ENCODE measurements around the gene NKAIN2.

Gene NKAIN2

DNA sequence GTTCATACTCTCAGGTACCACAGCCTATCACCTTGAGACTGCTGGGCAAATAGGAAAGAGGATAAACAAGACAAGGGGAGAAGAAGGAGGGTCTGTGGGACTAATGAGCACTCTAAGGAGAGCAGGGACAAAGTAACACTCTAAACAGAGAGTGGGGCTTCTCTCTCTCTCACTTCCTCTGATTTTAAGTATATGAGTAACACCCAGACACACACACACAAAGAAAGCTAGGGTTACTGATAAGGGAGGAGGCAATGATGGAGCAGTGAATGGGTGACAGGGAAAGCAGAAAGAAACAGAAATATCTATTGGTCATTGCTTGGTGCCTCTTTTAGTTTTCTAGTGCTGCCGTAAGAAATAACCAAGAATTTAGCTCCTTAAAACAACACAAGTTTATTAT lies 1062.4 kb downstream of the NKAIN2 start:
- no peak overlapping the region for H3K4me3 ChIP-seq (ENCODE audit: low read depth, low read length)
- TF ChIP-seq, protein P1, sequence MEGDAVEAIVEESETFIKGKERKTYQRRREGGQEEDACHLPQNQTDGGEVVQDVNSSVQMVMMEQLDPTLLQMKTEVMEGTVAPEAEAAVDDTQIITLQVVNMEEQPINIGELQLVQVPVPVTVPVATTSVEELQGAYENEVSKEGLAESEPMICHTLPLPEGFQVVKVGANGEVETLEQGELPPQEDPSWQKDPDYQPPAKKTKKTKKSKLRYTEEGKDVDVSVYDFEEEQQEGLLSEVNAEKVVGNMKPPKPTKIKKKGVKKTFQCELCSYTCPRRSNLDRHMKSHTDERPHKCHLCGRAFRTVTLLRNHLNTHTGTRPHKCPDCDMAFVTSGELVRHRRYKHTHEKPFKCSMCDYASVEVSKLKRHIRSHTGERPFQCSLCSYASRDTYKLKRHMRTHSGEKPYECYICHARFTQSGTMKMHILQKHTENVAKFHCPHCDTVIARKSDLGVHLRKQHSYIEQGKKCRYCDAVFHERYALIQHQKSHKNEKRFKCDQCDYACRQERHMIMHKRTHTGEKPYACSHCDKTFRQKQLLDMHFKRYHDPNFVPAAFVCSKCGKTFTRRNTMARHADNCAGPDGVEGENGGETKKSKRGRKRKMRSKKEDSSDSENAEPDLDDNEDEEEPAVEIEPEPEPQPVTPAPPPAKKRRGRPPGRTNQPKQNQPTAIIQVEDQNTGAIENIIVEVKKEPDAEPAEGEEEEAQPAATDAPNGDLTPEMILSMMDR (IDR thresholded peaks at IDR 0.05; ENCODE audit: insufficient read depth, low read length, missing control alignments): no peak
- CTCF ChIA-PET: interaction anchor here (1.3 to 10.4 kb wide), 3 partner anchors 11 to 888 kb away, joined by 3 to 175 read pairs (median 3); no protein-coding TSS in a partner anchor
- POLR2A ChIA-PET: no interaction called here
- DNase-seq (ENCODE audit: low read depth, low spot score): no peak

DNA sequence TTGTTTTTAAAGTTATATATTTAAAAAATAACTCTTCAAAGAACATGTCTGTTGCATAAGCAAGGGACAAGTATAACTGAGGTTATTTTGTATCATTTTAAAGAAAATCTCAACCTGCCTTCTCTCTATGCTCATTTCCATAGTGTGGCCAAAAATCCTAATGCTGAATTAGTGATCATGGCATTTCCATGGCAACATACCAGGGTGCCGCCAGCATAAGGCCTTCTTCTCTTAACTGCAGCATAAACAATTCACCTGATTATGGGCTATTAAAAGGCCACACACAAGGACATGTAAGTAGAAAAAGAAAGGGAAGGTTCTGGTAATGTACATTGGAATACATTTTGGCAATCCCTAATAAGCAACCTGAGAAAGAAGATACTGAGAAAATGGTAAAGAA lies 1063.5 kb downstream of the NKAIN2 start:
- ChIA-PET CTCF (interaction anchor here (1.3 to 10.4 kb wide), 4 partner anchors 8 to 887 kb away, joined by 3 to 175 read pairs (median 3); no protein-coding TSS in a partner anchor), POLR2A (no interaction called here)
- H3K4me3 ChIP-seq (ENCODE audit: low read depth, low read length): no peak overlapping the region
- TF ChIP-seq, protein P1 (IDR thresholded peaks at IDR 0.05; ENCODE audit: insufficient read depth, low read length, missing control alignments): no peak
- DNase-seq (ENCODE audit: low read depth, low spot score): no peak

DNA sequence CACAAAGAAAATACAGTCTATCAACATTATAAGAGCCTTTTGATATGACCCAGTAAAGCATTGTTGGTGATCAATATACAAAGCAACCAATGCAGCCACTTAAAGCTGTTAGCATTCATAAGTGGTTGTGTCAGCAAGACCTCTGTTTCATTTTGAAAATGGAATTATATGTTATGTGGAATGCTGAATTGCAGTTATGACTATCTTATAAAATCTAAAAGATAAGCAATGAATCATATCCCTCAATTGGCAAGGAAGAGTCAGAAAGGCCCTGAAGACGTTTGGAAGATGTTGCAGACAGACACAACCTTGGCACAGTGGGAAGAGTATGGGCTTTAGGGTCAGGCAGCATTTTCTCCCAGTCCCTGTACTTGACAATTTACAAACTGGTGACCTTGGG lies 1064.8 kb downstream of the NKAIN2 start:
- no peak overlapping the region for H3K4me3 ChIP-seq (ENCODE audit: low read depth, low read length)
- ChIA-PET POLR2A (no interaction called here), CTCF (interaction anchor here (1.2 to 10.4 kb wide), 2 partner anchors 243 to 281 kb away, joined by 3 to 175 read pairs; no protein-coding TSS in a partner anchor)
- no peak for DNase-seq (ENCODE audit: low read depth, low spot score)
- TF ChIP-seq, protein P1 (IDR thresholded peaks at IDR 0.05; ENCODE audit: insufficient read depth, low read length, missing control alignments): no peak

DNA sequence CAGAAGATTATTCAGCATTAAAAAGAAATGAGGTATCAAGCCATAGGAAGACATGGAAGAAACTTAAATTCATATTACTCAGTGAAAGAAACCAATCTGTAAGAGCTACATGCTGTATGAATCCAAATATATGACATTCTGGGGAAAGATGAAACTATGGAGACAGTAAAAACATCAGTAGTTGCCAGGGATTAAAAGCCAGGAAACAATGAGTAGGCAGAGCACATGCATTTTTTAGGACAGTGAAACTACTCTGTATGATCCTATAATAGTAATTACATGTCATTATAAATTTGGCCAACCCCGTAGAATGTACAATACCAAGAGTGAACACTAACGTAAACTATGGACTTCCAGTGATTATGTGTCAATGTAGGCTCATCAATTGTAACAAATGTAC lies 1065.8 kb downstream of the NKAIN2 start:
- H3K4me3 ChIP-seq (ENCODE audit: low read depth, low read length): no peak overlapping the region
- ChIA-PET POLR2A (no interaction called here), CTCF (interaction anchor here (0.8 to 10.4 kb wide), 4 partner anchors 9 to 286 kb away, joined by 3 to 175 read pairs (median 3); no protein-coding TSS in a partner anchor)
- DNase-seq (ENCODE audit: low read depth, low spot score): no peak
- TF ChIP-seq, protein P1 (IDR thresholded peaks at IDR 0.05; ENCODE audit: insufficient read depth, low read length, missing control alignments): no peak

DNA sequence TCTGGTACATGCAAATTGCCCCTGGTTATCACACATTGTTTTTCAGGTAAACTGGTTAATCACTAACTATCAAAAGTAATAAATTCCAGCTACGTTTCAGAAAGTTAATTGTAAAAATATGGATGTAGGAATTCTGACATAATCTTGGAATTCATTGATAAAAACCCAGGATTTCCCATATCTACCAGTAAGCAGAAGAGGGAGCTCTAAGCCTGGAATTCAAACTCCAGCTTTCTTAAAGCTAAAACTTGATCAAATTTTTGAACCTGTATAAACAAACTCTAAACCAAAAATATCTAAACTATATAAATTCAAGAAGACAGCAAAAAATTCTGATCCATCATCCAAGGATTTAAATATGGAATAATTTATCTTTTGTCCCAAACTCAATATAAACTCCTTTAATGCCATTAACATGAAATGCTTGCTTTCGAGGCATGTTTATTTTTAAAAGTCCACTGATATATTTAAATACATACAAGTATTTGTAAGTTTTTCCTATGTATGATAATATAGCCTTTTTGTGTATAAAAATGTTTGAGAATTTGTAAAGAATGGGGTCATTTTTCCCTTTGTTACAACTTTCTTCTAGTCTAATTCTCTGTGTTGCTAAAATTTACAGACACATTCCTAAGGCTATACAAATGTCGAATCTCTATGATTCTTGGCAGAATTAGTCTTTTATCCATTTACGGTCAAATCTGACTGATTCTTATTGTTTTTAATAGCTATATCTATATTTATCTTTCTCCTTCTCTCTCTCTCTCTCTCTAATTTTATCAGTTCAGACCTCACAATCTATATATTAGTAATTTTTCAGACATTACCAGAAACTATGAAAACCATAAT lies 1067.2 kb downstream of the NKAIN2 start:
- ChIA-PET CTCF (interaction anchor here (0.6 to 10.4 kb wide), 40 partner anchors 10 to 965 kb away, joined by 3 to 175 read pairs (median 4); partner anchors contain the start of gene TPD52L1), POLR2A (no interaction called here)
- no peak for DNase-seq (ENCODE audit: low read depth, low spot score)
- TF ChIP-seq, protein P1 (IDR thresholded peaks at IDR 0.05; ENCODE audit: insufficient read depth, low read length, missing control alignments): peak; percentile 49
- no peak overlapping the region for H3K4me3 ChIP-seq (ENCODE audit: low read depth, low read length)

DNA sequence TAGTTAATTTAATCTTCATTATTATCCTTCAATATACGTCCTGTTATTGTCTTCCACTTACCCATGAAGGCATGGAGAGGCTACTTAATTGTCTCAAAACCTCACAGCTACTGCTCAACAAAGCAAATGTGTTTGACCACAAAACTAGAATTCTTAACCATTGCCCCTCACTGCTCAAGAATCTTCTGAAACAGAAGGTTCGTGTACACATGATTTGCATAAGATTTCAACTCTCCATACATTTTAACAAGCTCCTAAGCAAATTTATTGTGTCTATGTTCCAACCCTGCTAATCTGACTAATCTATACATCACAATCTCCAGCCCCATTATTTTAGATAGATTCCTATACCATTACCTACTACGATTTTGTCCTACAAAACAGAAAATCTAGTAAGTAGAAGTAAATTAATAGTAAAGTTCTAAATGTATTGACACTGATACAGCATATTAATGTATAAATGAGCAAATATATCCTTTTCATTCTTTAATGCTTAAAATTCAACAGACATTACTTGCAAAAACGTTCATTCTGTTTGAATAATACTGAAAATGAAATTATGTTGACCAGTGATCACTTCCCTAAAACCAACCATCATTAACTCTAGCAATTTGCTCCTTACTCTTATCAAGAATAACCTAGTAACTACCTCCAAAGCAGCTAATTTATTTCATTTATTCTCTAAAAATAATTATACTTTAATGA lies 1068.8 kb downstream of the NKAIN2 start:
- ChIA-PET POLR2A (no interaction called here), CTCF (interaction anchor here (1.0 to 10.4 kb wide), 9 partner anchors 8 to 885 kb away, joined by 3 to 175 read pairs (median 4); partner anchors contain the start of gene TPD52L1)
- no peak overlapping the region for H3K4me3 ChIP-seq (ENCODE audit: low read depth, low read length)
- DNase-seq (ENCODE audit: low read depth, low spot score): no peak
- TF ChIP-seq, protein P1 (IDR thresholded peaks at IDR 0.05; ENCODE audit: insufficient read depth, low read length, missing control alignments): no peak
